Urinary bladder (tissue), 4 donors: ENCODE measurements around the gene TEX12. TPM values are rescaled to one million over a fixed set of nuclear protein-coding genes. Genes with fewer than 3 reads are reported as not detected.

ENCODE experiments used
- DNase-seq: peaks from one replicate; pipeline ENCODE4 v3.0.0-alpha.2; 2015; ENCODE audit errors: extremely low spot score
- H3K27ac ChIP-seq: one replicate; pipeline ENCODE4 v1.5.1; 2013; ENCODE audit warnings: low read depth, mild to moderate bottlenecking, moderate library complexity
- H3K36me3 ChIP-seq: one replicate; pipeline ENCODE4 v1.6.1; 2013; ENCODE audit warnings: mild to moderate bottlenecking, moderate library complexity; ENCODE audit not compliant: insufficient read depth
- H3K4me1 ChIP-seq: one replicate; pipeline ENCODE4 v1.6.1; 2013; ENCODE audit warnings: mild to moderate bottlenecking, moderate library complexity; ENCODE audit not compliant: insufficient read depth
- H3K4me3 ChIP-seq: one replicate; pipeline ENCODE4 v1.5.1; 2013; ENCODE audit warnings: low read depth, low read length
- WGBS: extraction: QIAGEN DNeasy Blood & Tissue Kit; methylation state at CpG from one replicate; pipeline ENCODE4 v1.1.7; 2013; 5-methylcytosine and 5-hydroxymethylcytosine counted together
- polyA plus RNA-seq: library from polyadenylated mRNA; stranded (reverse); fragments of 200-250 nt; gene quantifications from one replicate; pipeline ENCODE4 v1.2.3, GENCODE V29; 2013
- small RNA-seq: library from RNA; depleted of rRNA; stranded (forward); fragments of <200 nt; gene quantifications from one replicate; pipeline ENCODE3, GENCODE V24; 2014
- total RNA-seq: library from RNA; depleted of rRNA; stranded (reverse); fragments of >200 nt; gene quantifications from one replicate; pipeline ENCODE4 v1.2.3, GENCODE V29; 2014
- donor health status: healthy with polysubstance abuse.
- donor health status: healthy.

Gene TEX12
- total and polyA plus RNA-seq, 2 donors: 0.09 to 2.9 TPM

DNA sequence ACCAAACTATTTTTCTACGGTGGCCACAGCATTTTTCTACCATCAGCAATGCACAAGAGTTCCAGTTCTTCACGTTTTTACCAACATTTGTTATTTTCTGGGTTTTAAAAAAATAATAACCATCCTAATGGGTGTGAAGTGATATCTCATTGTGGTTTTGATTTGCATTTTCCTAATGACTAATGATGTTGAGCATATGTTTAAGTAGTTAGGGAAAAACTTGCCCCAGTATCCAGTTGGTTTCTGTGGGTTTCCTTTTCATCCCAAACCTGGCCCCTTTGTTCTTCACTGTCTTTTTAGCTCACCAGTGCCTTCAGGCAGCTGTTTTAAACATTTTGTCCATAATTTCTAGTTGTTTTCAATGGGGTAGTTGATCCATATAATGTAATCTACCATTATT lies 44.4 kb downstream of the TEX12 start:
- no peaks in the 10 kb centered on the region for H3K36me3 ChIP-seq
- DNase-seq: no peak
- WGBS: 55% methylated on average over 2 of the region's 2 CpGs

DNA sequence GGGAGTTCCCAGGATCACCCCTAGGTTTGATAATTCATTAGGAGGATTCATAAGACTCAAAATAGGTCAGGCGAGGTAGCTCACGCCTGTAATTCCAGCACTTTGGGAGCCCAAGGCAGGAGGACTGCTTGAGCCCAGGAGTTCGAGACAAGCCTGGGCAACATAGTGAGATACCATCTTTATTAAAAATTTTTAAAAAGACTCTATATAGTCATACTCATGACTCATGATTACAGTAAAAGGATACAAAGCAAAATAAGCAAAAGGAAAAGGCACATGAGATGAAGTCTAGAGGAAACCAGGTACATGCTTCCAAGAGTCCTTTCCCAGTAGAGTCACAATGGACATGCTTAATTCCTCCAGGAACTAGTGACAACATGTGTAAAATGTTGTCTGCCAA lies 45.1 kb downstream of the TEX12 start:
- Histone ChIP-seq H3K4me3 (no peak overlapping the region), H3K36me3 (no peaks in the 10 kb centered on the region), H3K4me1 (no peaks in the 10 kb centered on the region), H3K27ac (no peak overlapping the region)
- DNase-seq: no peak
- 90% methylated on average over 3 of the region's 3 CpGs for WGBS

More for the DNA sequence above, 44.4 kb downstream of the TEX12 start:
- no peak overlapping the region for H3K27ac ChIP-seq
- H3K4me1 ChIP-seq: no peaks in the 10 kb centered on the region
- no peak overlapping the region for H3K4me3 ChIP-seq

DNA sequence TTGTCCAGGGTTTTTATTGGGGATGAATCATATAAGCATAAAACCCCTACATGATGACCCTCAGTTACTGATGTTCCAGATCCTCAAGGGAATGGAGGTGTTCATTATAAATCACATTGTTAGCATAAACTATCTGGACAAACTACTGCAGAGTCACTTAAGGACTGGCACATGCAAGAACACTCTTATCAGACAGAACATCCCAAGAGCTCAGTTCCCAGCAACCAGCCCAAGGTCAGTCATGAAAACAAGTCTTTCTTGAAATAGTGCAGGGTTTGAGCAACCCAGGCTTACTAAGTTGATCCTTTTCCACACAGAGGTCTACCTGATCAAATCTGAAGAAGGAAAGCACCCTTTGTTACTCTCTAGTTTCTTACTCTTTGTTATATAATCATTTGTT lies 45.5 kb downstream of the TEX12 start:
- H3K36me3 ChIP-seq: no peaks in the 10 kb centered on the region
- DNase-seq: no peak
- no peak overlapping the region for H3K4me3 ChIP-seq
- H3K4me1 ChIP-seq: no peaks in the 10 kb centered on the region
- H3K27ac ChIP-seq: no peak overlapping the region

DNA sequence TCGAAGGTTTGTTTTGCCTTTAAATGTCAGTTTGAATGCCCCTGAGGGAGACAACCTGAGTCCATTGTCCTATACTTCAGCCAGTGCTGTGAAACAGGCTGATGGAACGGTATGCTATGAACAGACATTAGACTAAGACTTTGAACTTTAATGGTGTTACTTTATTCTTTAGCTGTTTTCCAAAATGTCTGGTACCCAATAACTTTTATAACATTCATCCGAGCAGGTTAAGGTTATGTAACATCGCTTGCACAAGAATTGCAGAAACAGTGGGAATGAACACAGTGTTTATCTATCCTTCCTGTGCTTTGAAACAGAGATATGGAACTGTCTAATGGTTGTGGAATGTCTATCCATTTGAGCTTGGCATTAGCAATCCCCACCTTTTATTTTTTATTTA lies 46.6 kb downstream of the TEX12 start:
- DNase-seq: no peak
- H3K4me1 ChIP-seq: no peaks in the 10 kb centered on the region
- no peak overlapping the region for H3K4me3 ChIP-seq
- H3K27ac ChIP-seq: no peak overlapping the region
- 80% methylated on average over 4 of the region's 4 CpGs for WGBS
- no peaks in the 10 kb centered on the region for H3K36me3 ChIP-seq

DNA sequence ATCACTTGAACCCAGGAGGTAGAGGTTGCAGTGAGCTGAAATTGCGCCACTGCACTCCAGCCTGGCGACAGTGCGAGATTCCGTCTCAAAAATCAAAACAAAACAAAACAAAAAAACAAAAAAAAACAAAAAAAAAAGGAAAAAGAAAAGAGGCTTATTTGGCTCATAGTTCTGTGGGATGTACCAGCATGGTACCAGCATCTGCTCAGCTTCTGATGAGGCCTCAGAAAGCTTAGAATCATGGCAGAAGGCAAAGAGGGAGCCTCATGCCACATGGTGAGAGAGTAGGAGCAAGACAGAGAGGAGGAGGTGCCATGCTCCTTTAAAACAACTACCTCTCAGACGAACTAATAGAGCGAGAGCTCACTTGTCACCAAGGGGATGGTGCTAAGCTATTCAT lies 48.4 kb downstream of the TEX12 start:
- 90% methylated on average over 6 of the region's 6 CpGs for WGBS
- Histone ChIP-seq H3K4me1 (no peaks in the 10 kb centered on the region), H3K4me3 (no peak overlapping the region), H3K36me3 (no peaks in the 10 kb centered on the region), H3K27ac (no peak overlapping the region)
- DNase-seq: no peak

DNA sequence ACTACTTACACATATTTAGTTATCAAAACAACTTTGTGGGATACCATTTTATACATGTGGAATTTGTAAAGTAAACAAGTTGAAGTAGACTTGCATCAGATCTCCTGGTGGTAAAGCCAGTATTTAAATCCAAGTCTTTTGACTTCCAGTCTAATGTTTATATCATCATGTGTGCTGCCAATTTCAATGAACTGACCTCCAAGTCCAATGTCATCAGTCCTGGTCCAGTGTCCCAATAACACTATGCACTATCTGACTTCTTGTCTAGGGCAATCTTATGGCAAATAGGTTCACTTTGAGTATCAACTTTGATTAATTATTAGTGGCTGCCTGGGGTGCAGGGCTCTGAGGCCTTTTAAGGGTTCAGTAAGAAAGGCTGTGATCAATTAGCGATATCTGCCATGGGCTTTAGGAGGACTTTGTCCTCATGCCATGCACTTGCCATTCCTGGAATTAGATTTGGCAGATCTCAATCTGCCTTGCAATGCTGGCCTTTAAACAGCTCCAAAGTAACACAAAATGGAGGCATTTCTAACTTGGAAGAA lies 49.5 kb downstream of the TEX12 start:
- H3K4me1 ChIP-seq: no peaks in the 10 kb centered on the region
- no peaks in the 10 kb centered on the region for H3K36me3 ChIP-seq
- H3K27ac ChIP-seq: no peak overlapping the region
- no peak for DNase-seq
- 97% methylated on average over 1 of the region's 1 CpG for WGBS
- H3K4me3 ChIP-seq: no peak overlapping the region

DNA sequence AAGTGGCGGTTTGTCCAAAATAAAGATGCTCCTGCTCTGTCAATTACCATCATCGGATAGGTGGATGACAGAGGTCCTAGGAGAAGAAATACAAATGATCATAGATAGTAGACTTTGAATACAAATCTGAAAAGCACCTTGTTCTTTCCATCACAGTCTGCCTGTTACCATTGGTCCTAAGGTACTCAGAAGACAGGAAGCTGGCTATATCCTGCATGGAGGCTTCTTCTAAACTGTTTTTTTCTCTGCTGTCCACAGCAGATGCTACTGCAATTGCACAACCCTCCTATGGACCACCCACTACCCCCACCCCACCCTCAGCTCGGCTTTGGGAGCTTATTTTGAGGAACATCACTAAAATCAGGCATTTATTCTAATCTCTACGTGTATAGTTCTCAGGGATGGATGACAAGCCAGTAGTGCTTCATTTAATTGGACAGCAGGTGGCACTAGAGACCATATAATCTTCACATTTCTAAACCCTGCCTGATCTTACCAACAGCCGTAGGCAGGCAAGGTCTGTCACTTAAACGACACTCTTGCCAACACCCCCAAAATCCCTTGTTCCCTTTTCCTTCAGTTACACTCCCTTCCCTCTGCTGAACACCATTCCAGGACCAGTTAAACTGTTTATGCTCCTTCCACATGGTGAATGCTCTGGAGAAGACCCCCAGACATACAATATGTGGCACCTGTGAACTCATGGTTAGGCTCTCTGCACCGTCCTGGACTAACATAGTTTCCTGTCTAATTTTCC lies 52.5 kb downstream of the TEX12 start:
- no peaks in the 10 kb centered on the region for H3K36me3 ChIP-seq
- no peaks in the 10 kb centered on the region for H3K4me1 ChIP-seq
- no peak overlapping the region for H3K4me3 ChIP-seq
- peak; percentile 63 for DNase-seq
- 36% methylated on average over 7 of the region's 7 CpGs for WGBS
- no peak overlapping the region for H3K27ac ChIP-seq

DNA sequence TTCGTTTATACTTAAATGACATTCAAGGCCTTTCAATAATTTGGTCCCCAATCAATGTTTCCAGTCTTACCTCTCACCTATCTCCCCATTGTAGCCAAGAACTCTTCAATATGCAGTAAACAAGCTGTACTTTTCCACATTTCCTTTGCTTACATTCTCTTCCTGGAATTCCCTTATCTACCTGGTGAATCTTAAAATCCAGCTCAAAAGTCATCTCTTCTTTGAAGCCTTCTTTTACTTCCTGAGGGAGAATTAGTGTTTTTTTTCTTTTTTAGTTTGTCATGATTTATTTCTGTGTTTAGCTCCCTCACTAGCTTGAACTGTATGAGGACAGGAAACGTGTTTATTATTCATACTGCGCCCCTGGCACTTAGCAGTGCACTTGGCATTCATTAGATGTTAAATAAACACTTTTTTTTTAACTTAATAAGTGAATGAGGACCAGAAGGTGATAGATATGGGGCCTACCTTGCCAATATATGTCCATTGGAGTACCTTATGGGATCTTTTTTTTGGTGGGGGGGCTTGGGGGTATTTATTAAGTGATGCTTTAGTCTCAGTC lies 54.2 kb downstream of the TEX12 start:
- Histone ChIP-seq H3K27ac (no peak overlapping the region), H3K4me3 (no peak overlapping the region)
- WGBS: 52% methylated on average over 3 of the region's 3 CpGs

More for the DNA sequence above, 54.2 kb downstream of the TEX12 start:
- no peaks in the 10 kb centered on the region for H3K36me3 ChIP-seq
- DNase-seq: no peak
- H3K4me1 ChIP-seq: no peaks in the 10 kb centered on the region

Small RNA genes lying within 50 kb of the gene (small RNA-seq; reads per million reads assigned to genes)
- not detected for gene MRPS36P4

Other genes with a start within 250 kb of the TEX12 start
- gene C11orf52, start 248.5 kb upstream of the TEX12 start, total RNA-seq: 2.7 TPM
- gene C11orf52, start 248.5 kb upstream of the TEX12 start, polyA plus RNA-seq: 2.4 TPM
- 69.4 TPM for gene DIXDC1, start 230.0 kb upstream of the TEX12 start, total RNA-seq
- 60.5 TPM for gene DIXDC1, start 230.0 kb upstream of the TEX12 start, polyA plus RNA-seq
- 36.9 TPM for gene DLAT, start 142.0 kb upstream of the TEX12 start, total RNA-seq
- 23.7 TPM for gene DLAT, start 142.0 kb upstream of the TEX12 start, polyA plus RNA-seq
- gene PIH1D2, start 93.4 kb upstream of the TEX12 start, total RNA-seq: 4.5 TPM
- 1.0 TPM for gene PIH1D2, start 93.4 kb upstream of the TEX12 start, polyA plus RNA-seq
- gene NKAPD1, start 93.1 kb upstream of the TEX12 start, total RNA-seq: 29.3 TPM
- gene NKAPD1, start 93.1 kb upstream of the TEX12 start, polyA plus RNA-seq: 16.0 TPM
- gene TIMM8B, start 80.6 kb upstream of the TEX12 start, total RNA-seq: 57.0 TPM
- 82.9 TPM for gene TIMM8B, start 80.6 kb upstream of the TEX12 start, polyA plus RNA-seq
- 166 TPM for gene SDHD, start 80.5 kb upstream of the TEX12 start, total RNA-seq
- 180 TPM for gene SDHD, start 80.5 kb upstream of the TEX12 start, polyA plus RNA-seq
- 18.1 TPM for gene IL18, start 3.3 kb upstream of the TEX12 start, total RNA-seq
- gene IL18, start 3.3 kb upstream of the TEX12 start, polyA plus RNA-seq: 8.3 TPM
- 24.5 TPM for gene BCO2, start 8.1 kb downstream of the TEX12 start, total RNA-seq
- 2.8 TPM for gene BCO2, start 8.1 kb downstream of the TEX12 start, polyA plus RNA-seq
- gene PTS, start 59.1 kb downstream of the TEX12 start, total RNA-seq: 38.7 TPM
- gene PTS, start 59.1 kb downstream of the TEX12 start, polyA plus RNA-seq: 26.5 TPM
- gene PLET1, start 93.5 kb downstream of the TEX12 start, total RNA-seq: not detected
- not detected for gene PLET1, start 93.5 kb downstream of the TEX12 start, polyA plus RNA-seq